ENCODE results near the gene DACT2. TPM values are rescaled to one million over a fixed set of nuclear protein-coding genes. Genes with fewer than 3 reads are reported as not detected.
"Not testable (repeated sequence)": the region's sequence is repeated elsewhere in the genome, so short reads cannot be mapped to it uniquely, and the experiment has no call there.

The DACT2 gene
- total and polyA plus RNA-seq, 2 donors (not counting 1 experiment from before 2014, with no cell fraction given): not detected

GRCh38 chr6:168359794-168360193 is 40.2 kb upstream of the DACT2 start:
- DNase-seq (ENCODE audit: low read depth in 2 of 2): no peak
- no peaks in the 10 kb centered on the region for H3K4me1 ChIP-seq (ENCODE audit: control insufficient read depth, extremely low read depth, insufficient read depth, low read length)
- H3K27ac ChIP-seq (ENCODE audit: insufficient read depth, low read length): no peak overlapping the region
- no peak overlapping the region for H2AFZ ChIP-seq (ENCODE audit: low read length)
- no peak overlapping the region for H3K4me3 ChIP-seq (replicated peaks in 1 of 4; ENCODE audit: control extremely low read depth in 1 of 4, insufficient read depth in 1 of 4, low read depth in 3 of 4, low read length in 4 of 4)
- H3K36me3 ChIP-seq (ENCODE audit: control insufficient read depth, insufficient read depth, low read length): no peaks in the 10 kb centered on the region
- H3K79me2 ChIP-seq (ENCODE audit: control insufficient read depth, insufficient read depth, low read length): no peaks in the 10 kb centered on the region
- H4K20me1 ChIP-seq (ENCODE audit: control insufficient read depth, extremely low read depth, insufficient read depth, low read length): no peaks in the 10 kb centered on the region
- no peaks in the 10 kb centered on the region for H3K9me3 ChIP-seq (ENCODE audit: control insufficient read depth, insufficient read depth, low read depth, low read length)
- H3K9ac ChIP-seq (ENCODE audit: insufficient read depth, low read length): no peak overlapping the region
- no peak for TF ChIP-seq EZH2 (IDR thresholded peaks at IDR 0.05; ENCODE audit: low read length, missing control alignments)
- no peak for TF ChIP-seq CTCF (conservative IDR thresholded peaks at IDR 0.05 in 1 of 2, IDR thresholded peaks at IDR 0.05 in 1 of 2; ENCODE audit: low read depth in 1 of 2, low read length in 2 of 2)
- no peaks in the 10 kb centered on the region for H3K27me3 ChIP-seq (ENCODE audit: control insufficient read depth, insufficient read depth, low read length)
- H3K4me2 ChIP-seq (ENCODE audit: extremely low read depth, insufficient read depth, low read length): no peak overlapping the region

GRCh38 chr6:168358842-168359420 is 39.4 kb upstream of the DACT2 start:
- no peak overlapping the region for H3K27ac ChIP-seq (ENCODE audit: insufficient read depth, low read length)
- no peaks in the 10 kb centered on the region for H3K27me3 ChIP-seq (ENCODE audit: control insufficient read depth, insufficient read depth, low read length)
- no peaks in the 10 kb centered on the region for H4K20me1 ChIP-seq (ENCODE audit: control insufficient read depth, extremely low read depth, insufficient read depth, low read length)
- no peaks in the 10 kb centered on the region for H3K79me2 ChIP-seq (ENCODE audit: control insufficient read depth, insufficient read depth, low read length)
- no peaks in the 10 kb centered on the region for H3K4me1 ChIP-seq (ENCODE audit: control insufficient read depth, extremely low read depth, insufficient read depth, low read length)
- no peak overlapping the region for H3K4me2 ChIP-seq (ENCODE audit: extremely low read depth, insufficient read depth, low read length)
- TF ChIP-seq CTCF (conservative IDR thresholded peaks at IDR 0.05 in 1 of 2, IDR thresholded peaks at IDR 0.05 in 1 of 2; ENCODE audit: low read depth in 1 of 2, low read length in 2 of 2) (no peak), EZH2 (IDR thresholded peaks at IDR 0.05; ENCODE audit: low read length, missing control alignments) (no peak)
- no peak overlapping the region for H3K4me3 ChIP-seq (replicated peaks in 1 of 4; ENCODE audit: control extremely low read depth in 1 of 4, insufficient read depth in 1 of 4, low read depth in 3 of 4, low read length in 4 of 4)
- H2AFZ ChIP-seq (ENCODE audit: low read length): no peak overlapping the region
- H3K9ac ChIP-seq (ENCODE audit: insufficient read depth, low read length): no peak overlapping the region
- no peak for DNase-seq (ENCODE audit: low read depth in 2 of 2)
- no peaks in the 10 kb centered on the region for H3K36me3 ChIP-seq (ENCODE audit: control insufficient read depth, insufficient read depth, low read length)
- H3K9me3 ChIP-seq (ENCODE audit: control insufficient read depth, insufficient read depth, low read depth, low read length): no peaks in the 10 kb centered on the region

- H3K4me3 ChIP-seq (replicated peaks in 1 of 4; ENCODE audit: control extremely low read depth in 1 of 4, insufficient read depth in 1 of 4, low read depth in 3 of 4, low read length in 4 of 4); H3K4me2 ChIP-seq (ENCODE audit: extremely low read depth, insufficient read depth, low read length); H2AFZ ChIP-seq (ENCODE audit: low read length); H3K27ac ChIP-seq (ENCODE audit: insufficient read depth, low read length); H3K9ac ChIP-seq (ENCODE audit: insufficient read depth, low read length); H3K4me1 ChIP-seq (ENCODE audit: control insufficient read depth, extremely low read depth, insufficient read depth, low read length); DNase-seq (ENCODE audit: low read depth in 2 of 2); H3K9me3 ChIP-seq (ENCODE audit: control insufficient read depth, insufficient read depth, low read depth, low read length); H3K36me3 ChIP-seq (ENCODE audit: control insufficient read depth, insufficient read depth, low read length); H3K27me3 ChIP-seq (ENCODE audit: control insufficient read depth, insufficient read depth, low read length); H4K20me1 ChIP-seq (ENCODE audit: control insufficient read depth, extremely low read depth, insufficient read depth, low read length); H3K79me2 ChIP-seq (ENCODE audit: control insufficient read depth, insufficient read depth, low read length): not testable (repeated sequence)
Observed at GRCh38 chr6:168356872-168357271, 37.3 kb upstream of the DACT2 start.
